GM18505 (cell line): ENCODE measurements around the gene CLNS1A.
"Not testable (repeated sequence)": the region's sequence is repeated elsewhere in the genome, so short reads cannot be mapped to it uniquely, and the experiment has no call there.

ENCODE experiments used
- ATAC-seq: cut with Tn5 transposase; IDR thresholded peaks from one replicate; pipeline ENCODE4 v1.9.1; 2021; ENCODE audit not compliant: unreplicated experiment
- POLR2A ChIP-seq: IDR thresholded peaks from 4 replicates; pipeline ENCODE4 v1.6.1; 2011; ENCODE audit warnings: borderline replicate concordance; ENCODE audit not compliant: insufficient read depth, insufficient read length; ENCODE audit errors: extremely low read depth

Gene CLNS1A

DNA sequence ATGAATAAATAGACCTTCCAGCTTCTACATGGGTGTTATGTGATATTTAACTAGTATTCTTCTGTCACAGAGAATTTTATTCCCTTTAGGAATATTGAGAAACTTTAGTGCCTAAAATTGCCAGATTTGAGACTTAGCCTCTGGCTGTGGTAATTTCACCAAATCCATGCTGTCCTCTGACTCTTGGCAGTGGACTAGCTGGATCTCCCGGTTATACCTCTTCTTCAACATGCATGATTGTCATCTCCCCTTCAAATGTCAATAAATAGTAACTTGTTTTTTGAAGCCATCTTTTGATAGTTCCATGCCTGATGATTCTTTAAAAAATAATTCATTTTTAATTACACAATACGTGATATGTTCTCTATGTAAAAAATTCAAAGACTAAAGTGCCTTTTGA, 39.4 kb downstream of the CLNS1A start:
- no peak for ATAC-seq
- no peak for TF ChIP-seq POLR2A

DNA sequence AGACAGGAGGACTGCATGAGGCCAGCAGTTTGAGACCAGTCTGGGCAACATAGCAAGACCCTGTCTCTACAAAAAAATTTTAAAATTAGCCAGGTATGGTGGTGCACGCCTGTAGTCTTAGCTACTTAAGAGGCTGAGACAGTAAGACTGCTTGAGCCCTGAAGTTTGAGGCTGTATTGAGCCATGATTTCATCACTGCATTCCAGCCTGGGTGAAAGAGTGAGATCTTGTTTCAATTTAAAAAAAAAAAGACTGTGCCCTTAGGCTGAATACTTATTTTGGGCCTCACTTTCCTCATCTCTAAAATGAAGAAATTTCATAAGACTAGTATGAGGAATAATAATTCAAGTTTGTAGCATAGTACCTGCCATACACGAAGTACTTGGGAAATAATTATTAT, 41.0 kb downstream of the CLNS1A start:
- ATAC-seq, result no peak
- TF ChIP-seq POLR2A, result no peak

DNA sequence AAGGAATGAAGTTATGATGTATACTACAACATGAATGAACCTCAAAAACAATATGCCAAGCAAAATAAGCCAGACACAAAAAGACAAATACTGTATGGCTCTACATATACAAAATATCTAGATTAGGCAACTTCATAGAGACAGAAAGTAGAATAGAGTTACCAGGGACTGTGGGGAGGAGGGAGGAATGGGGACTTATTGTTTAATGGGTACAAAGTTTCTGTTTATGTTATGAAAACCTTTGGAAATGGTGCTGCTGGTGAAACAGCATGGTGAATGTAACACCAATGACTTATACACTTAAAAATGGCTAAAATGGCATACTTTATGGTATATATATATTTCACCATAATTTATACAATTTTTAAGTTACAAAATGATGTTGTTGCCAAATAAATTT, 43.7 kb downstream of the CLNS1A start:
- no peak for ATAC-seq
- no peak for TF ChIP-seq POLR2A

DNA sequence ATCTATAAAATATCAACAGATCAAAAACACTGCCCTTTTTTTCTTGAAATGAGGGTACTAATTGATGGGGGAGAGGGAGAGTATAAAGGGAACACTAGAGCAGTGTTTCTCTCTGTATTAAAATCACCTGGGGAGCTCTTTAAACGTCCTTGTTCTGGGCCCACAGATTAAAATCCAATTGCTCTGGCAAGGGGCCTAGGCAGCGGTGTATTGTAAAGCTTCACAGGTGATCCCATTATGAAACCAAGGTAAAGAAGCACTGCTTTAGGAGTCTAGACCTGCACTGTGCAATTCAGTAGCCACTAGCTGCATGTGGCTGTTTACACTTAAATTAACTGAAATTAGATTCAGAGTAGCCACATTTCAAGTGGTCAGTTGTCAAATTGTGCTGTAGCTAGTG, 44.9 kb downstream of the CLNS1A start:
- ATAC-seq, result no peak

DNA sequence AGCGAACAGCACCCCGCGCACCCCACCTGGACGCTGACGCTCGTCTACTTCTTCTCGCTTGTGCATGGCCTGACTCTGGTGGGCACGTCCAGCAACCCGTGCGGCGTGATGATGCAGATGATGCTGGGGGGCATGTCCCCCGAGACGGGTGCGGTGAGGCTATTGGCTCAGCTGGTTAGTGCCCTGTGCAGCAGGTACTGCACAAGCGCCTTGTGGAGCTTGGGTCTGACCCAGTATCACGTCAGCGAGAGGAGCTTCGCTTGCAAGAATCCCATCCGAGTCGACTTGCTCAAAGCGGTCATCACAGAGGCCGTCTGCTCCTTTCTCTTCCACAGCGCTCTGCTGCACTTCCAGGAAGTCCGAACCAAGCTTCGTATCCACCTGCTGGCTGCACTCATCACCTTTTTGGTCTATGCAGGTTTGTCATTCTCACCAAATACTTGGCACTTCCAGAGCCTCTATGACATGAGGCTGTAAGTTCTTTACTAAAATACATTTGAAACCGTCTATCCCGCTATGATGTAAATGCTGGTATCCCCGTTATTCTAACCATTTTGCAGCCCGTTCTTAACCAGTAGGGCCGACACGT, 47.3 kb downstream of the CLNS1A start:
- no peak for TF ChIP-seq POLR2A
- ATAC-seq, result peak; percentile 12

More for the DNA sequence above, 44.9 kb downstream of the CLNS1A start:
- no peak for TF ChIP-seq POLR2A

DNA sequence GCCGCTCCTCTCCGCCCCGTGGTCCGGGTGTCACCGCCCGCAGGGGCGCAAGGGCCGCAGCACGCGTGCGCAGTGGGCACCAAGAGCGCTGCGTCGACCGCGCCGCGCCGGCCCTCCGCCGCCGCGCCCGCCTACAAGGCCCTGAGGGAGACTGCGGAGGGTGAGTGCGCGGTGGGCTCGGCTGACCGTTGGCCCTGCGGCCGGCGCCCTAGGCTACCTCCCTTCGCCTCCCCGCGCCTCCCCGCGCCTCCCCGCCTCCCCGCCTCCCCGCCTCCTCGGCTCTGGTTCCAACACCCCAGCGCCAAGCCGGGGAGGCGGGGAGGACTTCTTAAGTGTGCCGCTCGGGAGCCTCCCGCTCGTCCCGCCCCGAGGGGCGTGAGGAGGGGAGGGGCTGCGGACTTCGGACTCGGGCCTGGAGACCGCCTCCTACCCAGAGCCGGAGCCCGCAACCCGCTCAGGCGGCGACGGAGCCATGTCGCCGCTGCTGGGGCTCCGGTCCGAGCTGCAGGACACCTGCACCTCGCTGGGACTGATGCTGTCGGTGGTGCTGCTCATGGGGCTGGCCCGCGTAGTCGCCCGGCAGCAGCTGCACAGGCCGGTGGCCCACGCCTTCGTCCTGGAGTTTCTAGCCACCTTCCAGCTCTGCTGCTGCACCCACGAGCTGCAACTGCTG, 47.9 kb downstream of the CLNS1A start, which contains the start of gene AQP11:
TSS of gene AQP11 (plus strand) at position 433 of the 673 bp plus-strand sequence. CDS start at position 473, 40 bp downstream.
- ATAC-seq, result peak; percentile 91
- TF ChIP-seq POLR2A, result no peak

DNA sequence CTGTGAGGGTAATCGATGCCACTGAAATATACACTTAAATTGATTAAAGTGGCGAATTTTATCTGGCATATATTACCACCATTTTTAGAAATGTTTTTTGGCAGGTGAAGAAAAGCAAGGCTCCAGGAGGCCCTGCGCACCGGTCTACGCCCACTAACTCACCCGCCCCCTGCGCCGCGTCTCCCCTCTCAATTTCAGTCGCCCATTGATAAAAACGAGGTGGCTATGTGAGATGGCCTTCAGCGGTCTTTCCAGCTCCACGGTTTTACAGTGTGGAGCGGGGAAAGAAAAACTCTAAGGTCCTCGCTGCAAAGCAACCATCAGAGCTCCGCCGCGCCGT, 48.4 kb downstream of the CLNS1A start:
- no peak for TF ChIP-seq POLR2A
- ATAC-seq, result peak; percentile 21

DNA sequence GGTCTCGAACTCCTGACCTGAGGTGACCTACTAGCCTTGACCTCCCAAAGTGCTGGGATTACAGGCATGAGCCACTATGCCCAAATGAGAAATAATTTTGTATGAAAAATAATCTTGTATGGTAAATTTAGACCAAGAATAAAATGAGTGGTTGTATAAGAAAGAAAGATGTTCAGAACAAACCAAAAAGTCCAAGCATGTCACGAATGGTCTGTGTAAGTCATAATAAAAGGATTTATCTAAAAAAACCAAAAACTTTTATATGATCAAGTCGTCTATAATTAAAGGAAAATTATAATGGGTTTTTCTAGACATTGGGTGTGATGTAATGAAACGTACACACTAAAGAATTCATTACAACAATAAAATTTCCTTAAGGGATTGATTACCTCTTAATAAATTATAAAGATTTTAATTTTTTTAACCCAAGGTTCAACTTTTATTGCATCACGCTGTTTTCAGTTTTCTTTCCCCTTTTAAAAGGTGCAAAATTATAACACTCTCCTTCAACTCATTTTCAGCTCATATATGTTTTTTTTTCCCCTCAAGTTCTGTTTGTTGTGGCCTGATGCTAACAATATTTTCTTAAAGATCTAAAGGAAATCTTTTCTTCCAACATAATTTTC, 56.8 kb downstream of the CLNS1A start:
- no peak for TF ChIP-seq POLR2A
- no peak for ATAC-seq

DNA sequence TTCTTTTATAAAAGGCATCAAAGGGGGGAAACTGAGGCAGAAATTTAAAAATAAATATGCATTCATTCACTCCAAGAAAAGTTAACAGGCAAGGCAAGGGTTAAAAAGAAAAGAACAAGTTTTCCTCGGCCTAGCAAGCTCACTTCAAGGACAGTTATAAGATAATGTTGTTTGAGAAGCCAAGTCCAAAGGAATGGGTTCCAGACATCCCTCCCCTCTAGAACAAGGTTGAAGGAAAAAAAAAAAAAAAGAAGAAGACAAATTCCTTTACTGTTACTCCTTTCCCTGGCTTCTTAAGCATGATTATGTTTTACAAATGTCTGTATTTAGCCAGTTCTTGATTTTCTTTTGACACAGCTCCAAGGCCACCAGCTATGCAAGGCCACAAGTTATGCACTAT, 62.2 kb downstream of the CLNS1A start:
- ATAC-seq, result not testable (repeated sequence)

DNA sequence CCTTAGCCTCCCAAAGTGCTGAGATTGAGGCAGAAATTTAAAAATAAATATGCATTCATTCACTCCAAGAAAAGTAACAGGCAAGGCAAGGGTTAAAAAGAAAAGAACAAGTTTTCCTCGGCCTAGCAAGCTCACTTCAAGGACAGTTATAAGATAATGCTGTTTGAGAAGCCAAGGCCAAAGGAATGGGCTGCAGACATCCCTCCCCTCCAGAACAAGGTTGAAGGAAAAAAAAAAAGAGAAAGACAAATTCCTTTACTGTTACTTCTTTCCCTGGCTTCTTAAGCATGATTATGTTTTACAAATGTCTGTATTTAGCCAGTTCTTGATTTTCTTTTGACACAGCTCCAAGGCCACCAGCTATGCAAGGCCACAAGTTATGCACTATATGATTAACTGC, 66.7 kb downstream of the CLNS1A start:
- not testable (repeated sequence) for ATAC-seq

DNA sequence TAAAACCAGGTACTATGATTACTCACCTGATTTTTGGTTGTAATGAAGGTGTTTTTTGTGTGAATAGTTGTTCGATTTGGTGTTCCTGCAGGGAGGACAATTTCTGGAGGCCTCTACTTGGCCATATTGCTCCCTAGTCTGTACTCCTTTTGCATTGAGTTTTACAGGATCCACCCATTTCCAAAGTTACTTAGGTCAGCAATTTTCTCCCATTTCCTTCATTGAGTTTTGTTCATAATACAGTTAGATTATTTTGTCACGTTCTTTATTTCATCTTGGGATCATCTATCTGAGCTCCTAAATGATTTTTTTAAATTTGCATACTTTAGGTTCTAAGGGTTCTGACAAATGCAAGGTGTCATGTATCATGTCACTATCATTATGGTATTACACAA, 67.9 kb downstream of the CLNS1A start:
- TF ChIP-seq POLR2A, result no peak
- ATAC-seq, result no peak

DNA sequence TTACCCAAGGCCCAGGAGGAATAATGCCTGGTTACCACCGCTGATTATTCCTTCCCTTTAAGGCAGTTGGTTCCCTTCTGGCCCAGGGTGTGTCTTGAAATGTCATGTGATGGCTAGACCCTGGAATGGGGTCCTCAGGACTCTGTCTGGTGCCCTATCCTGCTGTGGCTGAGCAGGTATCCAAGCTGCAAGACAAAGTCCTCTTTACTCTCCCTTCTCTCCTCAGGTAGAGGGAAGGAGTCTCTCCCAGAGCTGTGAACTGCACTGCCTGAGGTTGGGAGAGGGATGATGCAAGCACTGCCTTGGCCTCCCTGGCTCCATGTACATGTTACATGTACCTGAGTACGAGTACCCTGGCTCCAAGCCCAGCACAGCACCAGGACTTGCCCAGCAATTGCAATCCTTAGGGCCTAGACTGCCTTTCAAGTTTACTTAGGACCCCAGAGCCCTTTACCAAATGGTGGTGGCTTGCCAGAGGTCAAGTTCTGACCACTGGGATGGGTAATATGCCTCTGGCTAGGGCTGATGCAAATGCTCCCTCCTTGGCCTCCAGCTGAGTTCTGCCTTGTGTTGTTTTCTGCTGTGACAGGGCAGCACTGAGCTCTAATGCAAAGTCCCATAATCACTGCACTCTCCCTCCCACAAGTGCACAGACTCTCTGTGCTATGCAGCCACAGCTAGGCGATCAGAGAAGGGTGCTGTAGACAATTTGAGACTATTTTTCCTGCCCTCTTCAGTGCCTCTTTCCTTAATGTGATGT, 68.5 kb downstream of the CLNS1A start:
- ATAC-seq, result no peak
- no peak for TF ChIP-seq POLR2A

DNA sequence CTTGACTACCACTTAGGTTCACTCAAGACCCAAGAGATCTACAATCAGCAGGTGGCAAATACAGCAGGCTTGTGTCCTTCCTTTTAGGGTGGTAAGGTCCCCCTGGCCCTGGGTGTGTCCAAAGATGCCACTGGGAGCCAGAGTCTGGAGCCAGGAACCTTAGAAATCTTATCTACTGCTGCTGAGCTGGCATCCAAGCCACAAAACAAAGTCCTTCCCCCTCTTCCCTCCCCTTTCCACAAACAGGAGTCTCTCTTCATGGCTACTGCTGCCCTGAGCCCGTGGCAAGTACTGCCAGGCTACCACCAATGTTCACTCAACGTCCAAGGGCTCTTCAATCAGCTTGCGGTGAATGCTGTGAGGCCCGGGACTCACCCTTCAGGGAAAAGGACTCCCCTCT, 69.3 kb downstream of the CLNS1A start:
- no peak for TF ChIP-seq POLR2A
- ATAC-seq, result no peak
